GM21717 (cell line): ENCODE data around the gene EXOC4.

Experiments used
- ATAC-seq: cut with Tn5 transposase; IDR thresholded peaks from one replicate; pipeline ENCODE4 v1.9.1; 2021; ENCODE audit warnings: mild to moderate bottlenecking, moderate library complexity; ENCODE audit not compliant: unreplicated experiment

Gene EXOC4

DNA sequence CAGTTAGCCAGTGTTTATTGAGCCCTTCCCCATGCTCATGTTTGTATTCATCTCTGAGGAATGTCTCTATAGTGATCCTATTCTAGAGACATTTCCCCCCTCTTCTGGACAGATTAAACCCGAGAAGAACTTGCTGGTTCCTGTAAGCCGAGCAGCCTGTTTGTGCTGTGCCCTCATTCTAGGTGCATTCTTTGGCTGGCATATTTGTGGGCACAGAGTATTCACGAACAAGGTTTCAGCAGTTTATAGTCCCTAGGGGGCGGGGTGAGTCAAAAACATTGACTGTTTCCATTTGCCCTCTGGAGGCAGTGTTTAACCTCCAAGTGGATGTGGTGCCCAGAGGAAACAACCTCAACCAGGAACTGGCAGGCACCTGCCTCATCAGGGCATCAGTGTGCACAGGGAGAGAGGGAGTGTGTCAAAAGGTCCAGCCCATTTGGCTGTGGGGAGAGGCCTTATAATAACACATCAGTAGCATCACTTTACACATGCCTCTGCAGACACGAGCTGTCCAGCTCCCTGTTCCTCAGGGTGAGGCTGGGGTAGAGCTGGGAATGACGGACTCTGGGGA lies 600.9 kb downstream of the EXOC4 start:
- peak; percentile 59 for ATAC-seq

DNA sequence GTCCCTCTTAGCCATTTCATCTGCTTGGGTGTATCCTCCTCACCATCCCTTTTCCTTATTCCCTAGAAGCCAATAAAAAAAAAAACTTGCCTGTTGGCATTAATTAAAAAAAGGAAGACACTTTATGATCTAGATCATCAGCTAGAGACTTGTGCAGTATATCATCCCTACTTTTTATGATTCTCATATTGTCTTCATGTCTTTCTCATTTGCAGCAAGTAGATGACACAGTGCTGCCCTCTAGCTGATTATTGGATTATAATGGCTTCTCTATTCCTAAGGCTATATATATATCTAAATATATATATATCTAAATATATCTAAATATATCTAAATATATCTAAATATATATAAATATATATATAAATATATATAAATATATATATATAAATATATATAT lies 601.9 kb downstream of the EXOC4 start:
- no peak for ATAC-seq

DNA sequence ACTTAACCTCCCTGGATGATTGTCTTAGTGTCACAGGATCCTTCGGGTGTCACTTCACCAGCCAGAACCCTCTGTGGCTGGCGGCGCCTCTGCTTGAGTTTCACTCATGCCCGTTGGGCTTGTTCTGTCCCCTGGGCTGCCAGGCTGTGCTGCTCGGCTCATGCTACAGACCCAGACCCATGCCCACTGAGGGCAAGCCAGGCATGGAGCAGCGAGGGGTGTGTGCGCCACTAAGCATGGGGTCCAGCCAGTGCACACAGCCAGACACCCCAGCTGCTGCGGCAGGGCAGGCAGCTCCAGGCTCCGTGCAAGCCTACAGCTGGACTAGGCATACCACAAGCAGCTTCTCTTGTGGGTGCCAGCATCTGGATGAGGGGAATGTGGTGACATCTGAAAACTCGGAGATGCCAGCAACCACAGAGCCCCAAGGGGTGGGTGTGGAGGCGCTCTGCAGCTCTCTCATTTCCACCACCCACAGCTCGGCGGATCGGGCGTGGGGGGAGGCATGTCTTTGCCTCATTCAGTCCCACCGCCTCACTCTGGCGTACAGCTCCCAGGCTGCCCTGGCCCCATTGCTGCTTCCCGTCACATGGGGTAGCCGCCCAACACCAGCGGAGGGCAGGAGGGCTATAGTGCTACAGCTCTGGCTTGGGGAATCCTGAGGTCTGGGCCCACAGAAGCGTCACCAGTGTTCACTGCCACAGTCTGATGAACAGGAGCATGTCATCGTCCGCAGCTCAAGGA lies 604.7 kb downstream of the EXOC4 start:
- no peak for ATAC-seq

- ATAC-seq: no peak
These were observed 605.4 kb downstream of the EXOC4 start for GRCh38 chr7:133858311-133858710.

GRCh38 chr7:133859231-133859630 lies 606.4 kb downstream of the EXOC4 start:
- ATAC-seq: no peak

DNA sequence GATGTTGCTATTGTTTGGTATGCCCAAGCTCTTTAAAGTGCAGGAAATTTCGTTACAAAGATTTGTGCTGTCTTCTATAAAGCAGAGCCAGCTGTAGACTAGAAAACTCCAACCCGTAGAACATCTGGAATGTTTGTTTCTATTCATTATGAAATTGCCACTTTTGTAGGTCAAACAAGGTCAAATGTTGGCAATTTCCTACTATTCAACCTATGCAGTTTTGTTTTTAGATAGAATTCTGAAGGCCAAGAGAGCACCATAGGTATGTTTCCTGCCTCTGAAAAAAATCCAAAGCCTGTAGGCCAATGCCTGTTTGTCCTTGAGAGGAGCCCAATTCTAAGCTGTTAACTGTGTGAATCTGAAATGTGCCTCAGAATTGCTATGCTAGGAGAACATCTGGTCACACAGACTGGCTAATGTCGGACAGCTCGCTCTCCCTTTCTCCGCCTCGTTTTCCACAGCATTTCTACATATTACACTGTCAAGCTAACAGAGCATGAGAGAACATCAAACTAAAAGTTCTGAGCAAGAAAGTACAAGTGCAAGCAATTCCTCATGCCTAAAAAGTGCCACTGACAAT lies 607.1 kb downstream of the EXOC4 start:
- no peak for ATAC-seq

DNA sequence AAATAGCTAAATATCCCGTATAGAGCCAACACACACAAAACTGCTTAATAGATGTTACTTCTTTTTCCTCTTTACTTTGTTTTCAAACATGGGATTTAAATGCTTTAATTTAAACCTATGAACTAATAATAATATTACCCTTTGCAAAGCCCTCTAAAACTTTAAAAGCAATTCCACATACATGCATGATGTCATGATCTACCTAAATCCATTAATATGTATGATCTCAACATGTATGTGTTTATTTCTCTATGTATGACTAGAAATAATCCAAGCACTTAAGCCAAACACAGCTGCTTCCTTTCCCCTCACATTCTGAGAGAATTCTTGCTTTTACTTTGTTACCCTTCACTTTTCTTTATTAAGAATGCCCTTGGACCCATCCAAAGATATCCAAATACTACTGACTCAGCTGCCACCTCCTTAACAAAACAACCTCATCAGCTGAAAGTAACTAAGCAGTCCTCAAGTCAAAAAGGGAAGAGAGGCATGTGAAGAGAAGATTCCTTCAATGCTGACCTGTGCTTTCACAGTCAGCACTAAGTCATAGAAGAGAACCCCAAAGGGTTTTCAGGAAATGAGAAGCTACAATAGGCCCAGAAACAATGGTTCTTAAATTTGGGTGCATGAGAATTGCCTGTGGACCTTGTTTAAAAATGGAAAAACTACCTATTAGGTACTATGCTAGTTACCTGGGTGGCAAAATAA lies 607.9 kb downstream of the EXOC4 start:
- no peak for ATAC-seq

GRCh38 chr7:133861876-133862275 lies 609.0 kb downstream of the EXOC4 start:
- ATAC-seq: no peak

- no peak for ATAC-seq
These were observed 610.6 kb downstream of the EXOC4 start for GRCh38 chr7:133863362-133864061.

GRCh38 chr7:133869556-133869955 lies 616.7 kb downstream of the EXOC4 start:
- ATAC-seq: no peak

GRCh38 chr7:133871757-133872156 lies 618.9 kb downstream of the EXOC4 start:
- ATAC-seq: no peak

- ATAC-seq: no peak
These were observed 620.3 kb downstream of the EXOC4 start for GRCh38 chr7:133873187-133873586.

GRCh38 chr7:133873631-133874030 lies 620.8 kb downstream of the EXOC4 start:
- no peak for ATAC-seq

DNA sequence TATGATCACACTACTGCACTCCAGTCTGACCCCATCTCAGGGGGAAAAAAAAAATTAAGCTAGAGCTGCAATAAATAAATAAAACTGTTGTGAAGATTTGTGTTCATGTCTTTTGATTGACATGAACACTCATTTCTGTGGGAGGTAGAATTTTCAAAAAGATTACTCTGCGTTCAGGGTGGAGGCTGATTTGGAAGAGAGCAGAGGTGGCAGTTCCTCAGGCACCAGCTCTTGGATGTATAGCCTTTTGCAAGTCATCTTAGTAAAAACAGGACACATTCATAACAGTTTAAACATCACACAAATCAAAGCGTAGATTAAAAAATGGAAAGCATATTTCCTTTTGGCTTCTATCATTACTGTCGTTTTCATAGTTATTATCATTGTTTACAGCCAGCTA lies 630.7 kb downstream of the EXOC4 start:
- ATAC-seq: no peak

- ATAC-seq: no peak
These were observed 632.3 kb downstream of the EXOC4 start for GRCh38 chr7:133885213-133885612.

- ATAC-seq: no peak
These were observed 633.2 kb downstream of the EXOC4 start for GRCh38 chr7:133886086-133886485.

DNA sequence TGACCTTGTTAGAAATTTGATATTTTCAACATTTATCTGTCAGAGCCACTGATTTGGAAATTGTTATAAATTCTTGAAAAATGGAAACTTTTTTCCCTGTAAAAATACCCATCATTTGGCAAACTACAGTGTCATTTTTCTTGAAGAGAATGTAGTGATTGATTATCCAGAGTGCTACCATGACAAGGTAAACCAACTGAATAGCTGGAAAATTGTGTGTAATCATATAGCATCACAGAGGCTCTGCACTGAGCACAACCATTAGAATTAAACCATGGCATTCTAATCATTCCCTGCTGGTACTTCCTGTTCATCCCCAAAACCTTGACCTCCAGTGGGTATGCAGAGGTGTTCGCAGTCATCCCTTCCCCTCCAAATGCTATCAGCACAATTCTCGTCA lies 633.9 kb downstream of the EXOC4 start:
- ATAC-seq: no peak

GRCh38 chr7:133887459-133887858 lies 634.6 kb downstream of the EXOC4 start:
- ATAC-seq: no peak

GRCh38 chr7:133888061-133888930 lies 635.4 kb downstream of the EXOC4 start:
- ATAC-seq: no peak

DNA sequence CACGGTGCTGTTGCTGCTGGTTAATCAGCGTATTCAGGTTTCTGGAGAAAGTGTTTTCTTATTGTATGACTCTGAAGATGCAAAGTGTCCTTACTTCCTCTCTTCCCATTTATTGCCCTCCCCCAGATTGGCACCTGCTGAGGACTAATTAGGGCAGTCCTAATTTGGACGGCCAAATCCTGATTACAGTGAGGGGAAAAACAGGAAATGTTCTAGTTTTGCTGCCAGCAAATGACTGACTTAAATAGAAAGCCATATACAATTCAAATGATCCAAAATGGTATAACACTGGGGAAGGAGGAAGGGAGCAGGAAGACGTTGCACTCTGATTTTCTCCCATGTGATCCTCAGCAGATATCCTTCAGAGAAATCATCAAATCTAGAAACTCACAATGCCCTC lies 651.9 kb downstream of the EXOC4 start:
- no peak for ATAC-seq
